Mucosa of rectum (tissue), 2 donors: ENCODE measurements around the gene PRLH.

Experiments used
- H3K27ac ChIP-seq, 2 donors: one replicate each; pipeline ENCODE4 v1.7.0; 2013; ENCODE audit warnings: inconsistent platforms in 2 of 2, low read depth in 2 of 2, low read length in 2 of 2
- H3K27me3 ChIP-seq, 2 donors: one replicate each; pipeline ENCODE4 v1.7.0; 2013; ENCODE audit warnings: low read length in 2 of 2; ENCODE audit not compliant: control insufficient read depth in 2 of 2, insufficient read depth in 2 of 2
- H3K36me3 ChIP-seq, 2 donors: one replicate each; pipeline ENCODE4 v1.7.0; 2013; ENCODE audit warnings: low read length in 2 of 2; ENCODE audit not compliant: control insufficient read depth in 2 of 2, insufficient read depth in 2 of 2
- H3K4me1 ChIP-seq, 2 donors: one replicate each; pipeline ENCODE4 v1.7.0; 2013; ENCODE audit warnings: low read length in 2 of 2, mild to moderate bottlenecking in 1 of 2; ENCODE audit not compliant: control insufficient read depth in 2 of 2, insufficient read depth in 2 of 2
- H3K4me3 ChIP-seq, 2 donors: one replicate each; pipeline ENCODE4 v1.7.0; 2013; ENCODE audit warnings: low read length in 2 of 2
- H3K9ac ChIP-seq, 2 donors: one replicate each; pipeline ENCODE4 v1.7.0; 2013; ENCODE audit warnings: low read length in 2 of 2, low read depth in 1 of 2, mild to moderate bottlenecking in 1 of 2
- H3K9me3 ChIP-seq, 2 donors: one replicate each; pipeline ENCODE4 v1.7.0; 2013; ENCODE audit warnings: low read length in 2 of 2; ENCODE audit not compliant: control insufficient read depth in 2 of 2
- donor health status: healthy.
- donor health status: Normal muscosa, but diverticular disease.

PRLH gene

GRCh38 chr2:237577956-237578870 lies 11.8 kb downstream of the PRLH start:
- H3K4me3 ChIP-seq, result no peak overlapping the region
- H3K27ac ChIP-seq, result no peak overlapping the region
- no peaks in the 10 kb centered on the region for H3K9me3 ChIP-seq
- H3K27me3 ChIP-seq, result no peaks in the 10 kb centered on the region
- no peaks in the 10 kb centered on the region for H3K4me1 ChIP-seq
- H3K36me3 ChIP-seq, result peaks cover 0 to 3% of the 10 kb centered on the region in 2 donors
- H3K9ac ChIP-seq, result no peak overlapping the region

DNA sequence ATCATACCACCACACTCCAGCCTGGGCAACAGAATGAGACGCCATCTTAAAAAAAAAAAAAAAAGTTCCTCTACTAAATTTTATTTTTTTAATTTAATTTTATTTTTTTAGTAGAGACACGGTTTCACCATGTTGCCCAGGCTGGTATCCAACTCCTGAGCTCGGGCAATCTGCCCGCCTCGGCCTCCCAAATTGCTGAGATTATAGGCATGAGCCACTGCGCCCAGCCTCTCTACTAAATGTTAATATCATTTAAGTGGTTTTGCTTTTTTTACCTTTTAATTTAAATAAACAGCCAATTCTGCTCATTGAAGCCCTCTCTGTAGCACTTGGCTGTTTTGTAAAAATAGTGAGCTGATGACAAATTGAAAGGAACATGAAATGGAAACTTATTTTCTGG lies 15.0 kb downstream of the PRLH start:
- H3K4me3 ChIP-seq, result no peak overlapping the region
- no peak overlapping the region for H3K9ac ChIP-seq
- H3K9me3 ChIP-seq, result no peaks in the 10 kb centered on the region
- H3K4me1 ChIP-seq, result no peaks in the 10 kb centered on the region
- H3K36me3 ChIP-seq, result peaks cover 0 to 3% of the 10 kb centered on the region in 2 donors
- no peak overlapping the region for H3K27ac ChIP-seq
- H3K27me3 ChIP-seq, result no peaks in the 10 kb centered on the region

DNA sequence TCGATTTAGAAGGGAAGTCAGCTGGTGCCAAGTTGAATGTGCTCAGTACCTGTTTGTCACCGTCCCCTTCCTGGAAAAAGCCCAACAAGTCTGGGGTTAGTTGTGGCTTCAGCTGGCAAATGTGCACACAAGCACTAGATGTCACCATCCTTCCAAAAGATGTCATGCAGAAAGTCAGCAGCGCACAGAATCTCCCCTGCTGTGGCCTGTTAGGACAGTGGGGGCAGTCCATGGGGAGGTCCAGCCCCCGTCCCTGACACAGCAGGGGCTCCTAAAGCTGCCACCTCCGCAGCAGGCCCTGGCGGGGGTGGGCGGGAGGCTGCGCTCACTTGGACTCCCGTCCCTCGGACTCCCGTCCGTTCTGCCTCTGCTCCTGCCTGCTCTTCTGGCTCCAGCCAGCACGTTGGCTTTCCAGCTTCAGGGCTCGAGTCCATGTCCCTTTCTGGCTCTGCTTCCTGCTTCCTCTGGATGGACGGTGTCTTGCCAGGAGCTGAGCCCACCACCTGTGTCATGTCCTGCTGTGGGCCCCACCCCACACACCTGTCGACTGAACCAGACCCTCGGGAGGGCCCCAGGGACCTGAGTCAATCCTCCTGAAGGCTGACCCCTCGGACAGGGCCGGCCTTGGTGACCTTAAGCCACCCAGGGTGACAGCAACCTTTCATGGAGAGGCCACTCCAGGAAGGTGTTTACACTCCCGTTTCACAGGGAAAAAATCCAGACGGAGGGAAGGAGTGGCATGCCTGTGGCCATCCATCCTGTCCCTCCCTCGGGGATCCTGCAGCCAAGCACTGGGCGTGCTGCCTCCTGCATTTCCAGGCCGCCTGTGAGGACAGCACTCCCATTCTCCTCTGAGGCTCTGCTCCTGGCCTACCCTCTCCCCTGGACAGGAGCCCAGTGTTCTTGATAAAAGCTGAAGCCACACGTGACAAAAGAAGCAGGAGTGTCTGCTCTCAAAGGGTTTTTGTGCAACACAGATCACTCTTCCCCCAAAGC lies 15.7 kb downstream of the PRLH start:
- H3K36me3 ChIP-seq, result peaks cover 0 to under 1% of the 10 kb centered on the region in 2 donors
- no peak overlapping the region for H3K4me3 ChIP-seq
- no peak overlapping the region for H3K27ac ChIP-seq
- no peaks in the 10 kb centered on the region for H3K9me3 ChIP-seq
- H3K9ac ChIP-seq, result no peak overlapping the region
- no peaks in the 10 kb centered on the region for H3K27me3 ChIP-seq
- H3K4me1 ChIP-seq, result no peaks in the 10 kb centered on the region

DNA sequence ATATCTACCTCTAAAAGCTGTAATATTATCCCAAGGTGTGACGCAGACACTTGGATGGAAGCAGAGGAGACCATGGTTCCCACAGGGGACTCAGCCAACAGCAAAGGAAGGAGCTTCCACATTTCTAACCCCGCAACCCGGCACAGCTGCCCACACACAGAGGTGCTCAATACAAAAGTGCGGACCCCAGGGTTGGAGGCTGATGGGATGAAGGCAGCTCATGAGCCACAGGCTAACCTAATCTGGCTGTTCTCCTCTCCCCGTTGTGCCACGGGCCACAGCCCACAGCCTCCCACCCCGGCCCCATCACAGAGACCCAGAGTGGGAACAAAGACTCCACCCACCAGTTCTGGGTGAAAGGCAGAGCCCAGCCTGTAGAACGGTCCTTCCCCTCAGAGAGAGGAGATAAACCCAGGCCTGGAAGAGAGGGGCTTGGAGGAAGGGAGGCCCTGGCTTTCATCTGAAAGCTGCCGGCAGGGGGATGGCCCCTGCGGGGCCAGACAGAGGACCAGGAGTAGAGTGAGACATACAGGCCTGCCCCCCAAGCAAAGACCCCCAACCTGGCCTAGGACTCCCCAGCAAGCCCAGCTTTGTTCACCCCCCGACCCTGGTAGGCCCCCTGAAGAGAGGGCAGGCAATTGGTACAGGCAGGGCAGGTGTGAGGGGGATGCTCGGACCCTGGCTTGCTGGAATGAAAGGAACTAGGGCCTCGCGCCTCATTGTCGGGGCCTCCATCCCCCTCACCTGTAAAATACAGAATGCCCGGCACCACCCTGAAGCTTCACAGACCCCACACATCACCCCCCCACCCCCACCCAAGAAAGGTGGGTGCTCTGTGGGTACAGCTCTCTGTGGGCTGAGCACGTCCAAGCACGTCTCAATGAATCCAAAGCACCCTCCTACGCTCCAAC lies 17.3 kb downstream of the PRLH start:
- Histone ChIP-seq H3K27ac (no peak overlapping the region), H3K4me1 (peaks cover 0 to 4% of the 10 kb centered on the region in 2 donors)

DNA sequence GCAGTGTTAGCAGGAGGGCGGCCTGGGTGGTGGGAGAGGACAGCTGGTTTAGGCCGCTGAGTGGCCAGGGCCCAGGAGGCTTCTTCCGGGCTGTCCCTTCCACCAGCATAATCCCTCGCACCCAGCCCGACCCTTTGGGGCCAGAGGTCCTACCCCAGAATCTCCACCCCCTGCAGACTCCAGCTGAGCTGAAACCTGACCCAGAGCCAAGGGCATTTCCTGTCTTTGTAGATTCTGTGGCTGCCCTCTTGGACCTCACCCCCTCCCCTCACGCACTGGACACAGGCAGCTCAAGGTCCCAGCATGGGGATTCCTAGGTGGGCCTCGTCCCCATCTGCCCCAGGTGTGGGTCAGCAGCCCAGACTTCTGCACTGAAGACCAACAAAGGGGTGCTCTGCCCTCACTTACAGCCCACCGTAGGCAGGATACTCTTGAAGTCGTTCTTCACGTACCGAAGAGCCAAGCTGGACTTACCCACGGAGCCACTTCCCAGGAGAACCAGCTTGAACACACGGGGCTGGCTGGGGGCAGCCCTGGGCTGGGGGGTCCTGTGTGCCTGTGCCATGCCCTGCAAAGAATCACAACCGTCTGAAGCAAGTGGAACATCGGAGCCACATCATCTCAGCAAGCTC lies 19.3 kb downstream of the PRLH start:
- H3K36me3 ChIP-seq, result no peaks in the 10 kb centered on the region
- H3K9me3 ChIP-seq, result no peaks in the 10 kb centered on the region
- no peaks in the 10 kb centered on the region for H3K27me3 ChIP-seq
- peaks cover 0 to 13% of the 10 kb centered on the region in 2 donors for H3K4me1 ChIP-seq
- no peak overlapping the region for H3K9ac ChIP-seq
- no peak overlapping the region for H3K4me3 ChIP-seq
- H3K27ac ChIP-seq, result no peak overlapping the region

More for the DNA sequence above, 17.3 kb downstream of the PRLH start:
- Histone ChIP-seq H3K4me3 (no peak overlapping the region), H3K9me3 (no peaks in the 10 kb centered on the region), H3K9ac (no peak overlapping the region), H3K27me3 (no peaks in the 10 kb centered on the region), H3K36me3 (no peaks in the 10 kb centered on the region)

- Histone ChIP-seq H3K4me3 (peak overlapping the region in 1 of 2 donors; percentile 10), H3K9ac (no peak overlapping the region), H3K36me3 (no peaks in the 10 kb centered on the region), H3K27ac (peak overlapping the region in 1 of 2 donors; percentile 51), H3K9me3 (no peaks in the 10 kb centered on the region), H3K27me3 (no peaks in the 10 kb centered on the region), H3K4me1 (peaks cover 3 to 18% of the 10 kb centered on the region in 2 donors)
Observed at GRCh38 chr2:237588044-237588696, 21.8 kb downstream of the PRLH start.

DNA sequence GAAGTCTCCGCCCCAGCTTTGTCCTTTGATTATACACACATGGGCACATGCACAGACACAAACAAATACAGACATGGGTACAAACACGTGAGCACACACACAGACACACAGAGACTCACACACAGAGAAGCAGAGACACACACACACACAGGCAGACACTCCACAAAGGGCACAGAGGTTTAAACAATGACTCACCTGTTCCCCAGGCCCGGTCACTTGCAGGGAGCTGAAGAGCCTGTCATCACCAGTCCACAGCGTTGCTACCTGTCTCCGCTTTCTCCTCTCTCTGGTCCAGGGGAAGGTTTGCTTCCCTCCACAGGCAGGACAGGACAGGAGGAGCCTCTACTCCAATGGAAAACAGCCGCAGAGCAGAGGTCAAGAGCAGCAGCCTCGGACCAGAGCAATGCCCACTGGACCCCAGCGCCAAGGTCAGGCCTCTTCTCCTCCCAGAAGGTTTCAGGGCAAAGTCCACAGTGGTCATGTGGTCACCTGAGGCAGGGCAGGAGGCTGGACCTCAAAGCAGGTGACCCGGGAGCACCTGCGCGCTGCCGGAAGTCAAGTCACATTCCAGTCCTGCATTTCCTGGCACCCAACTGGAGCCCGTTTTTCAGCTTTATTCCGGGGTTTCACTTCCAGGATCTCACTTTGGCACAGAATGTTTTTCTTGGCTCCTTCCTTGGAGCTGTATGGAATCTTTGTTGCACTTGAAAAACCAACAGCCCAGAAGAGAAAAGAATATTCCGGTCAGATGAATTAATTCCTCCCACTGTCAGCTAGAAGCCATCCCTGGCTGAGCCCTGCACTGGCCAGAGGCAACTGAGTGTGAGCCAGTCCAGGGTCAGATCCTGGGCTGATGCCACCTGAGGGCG lies 24.1 kb downstream of the PRLH start, which contains the start of gene RAB17:
RAB17 (minus strand) TSS at position 463 of the 869 bp plus-strand sequence. CDS start 4,580 bp downstream, outside the sequence.
- no peaks in the 10 kb centered on the region for H3K36me3 ChIP-seq
- H3K27ac ChIP-seq, result peak within 1 kb of the TSS; percentile 85 to 89
- H3K4me3 ChIP-seq, result peak within 1 kb of the TSS; percentile 68 to 79
- peaks cover 3 to 18% of the 10 kb centered on the region in 2 donors for H3K4me1 ChIP-seq
- H3K9me3 ChIP-seq, result no peaks in the 10 kb centered on the region
- H3K9ac ChIP-seq, result peak within 1 kb of the TSS; percentile 44 to 65
- H3K27me3 ChIP-seq, result no peaks in the 10 kb centered on the region

GRCh38 chr2:237591141-237591881 lies 24.9 kb downstream of the PRLH start:
- Histone ChIP-seq H3K36me3 (no peaks in the 10 kb centered on the region), H3K27me3 (no peaks in the 10 kb centered on the region), H3K4me3 (peak overlapping the region; percentile 68 to 79), H3K9ac (peak overlapping the region; percentile 42 to 44), H3K9me3 (no peaks in the 10 kb centered on the region), H3K4me1 (peaks cover 3 to 18% of the 10 kb centered on the region in 2 donors), H3K27ac (peak overlapping the region; percentile 85 to 89)
